Measurements from ENCODE around the gene KRT35. TPM values are rescaled to one million over a fixed set of nuclear protein-coding genes. Genes with fewer than 3 reads are reported as not detected.

KRT35 gene
- not detected in 2 replicates for total RNA-seq (2014; rRNA removed; shearing (Covaris generic))

DNA sequence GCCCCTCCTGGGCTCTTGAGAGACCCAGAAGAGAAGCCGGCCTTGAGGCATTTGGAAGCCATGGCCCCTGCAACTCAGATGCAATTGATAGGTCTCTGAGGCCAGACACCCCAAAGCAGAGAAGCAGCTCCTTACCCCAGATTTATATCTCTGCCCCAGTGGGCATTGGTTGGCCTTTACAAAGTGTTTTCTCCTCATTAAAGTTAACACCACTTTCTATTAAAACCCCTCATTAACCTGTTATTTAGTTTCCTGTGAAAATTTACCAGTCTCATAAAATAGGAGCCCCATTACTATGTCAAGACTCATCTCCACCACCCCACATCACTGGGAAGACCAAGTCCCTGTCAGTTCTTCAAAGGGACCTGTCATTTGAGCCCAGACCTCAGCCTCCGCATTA, at the start of gene KRT35:
KRT35 (minus strand) TSS at position 116 of the 400 bp plus-strand sequence; CDS start at position 62, 54 bp downstream.
- DNase-seq (ENCODE audit: low spot score), result no peak

DNA sequence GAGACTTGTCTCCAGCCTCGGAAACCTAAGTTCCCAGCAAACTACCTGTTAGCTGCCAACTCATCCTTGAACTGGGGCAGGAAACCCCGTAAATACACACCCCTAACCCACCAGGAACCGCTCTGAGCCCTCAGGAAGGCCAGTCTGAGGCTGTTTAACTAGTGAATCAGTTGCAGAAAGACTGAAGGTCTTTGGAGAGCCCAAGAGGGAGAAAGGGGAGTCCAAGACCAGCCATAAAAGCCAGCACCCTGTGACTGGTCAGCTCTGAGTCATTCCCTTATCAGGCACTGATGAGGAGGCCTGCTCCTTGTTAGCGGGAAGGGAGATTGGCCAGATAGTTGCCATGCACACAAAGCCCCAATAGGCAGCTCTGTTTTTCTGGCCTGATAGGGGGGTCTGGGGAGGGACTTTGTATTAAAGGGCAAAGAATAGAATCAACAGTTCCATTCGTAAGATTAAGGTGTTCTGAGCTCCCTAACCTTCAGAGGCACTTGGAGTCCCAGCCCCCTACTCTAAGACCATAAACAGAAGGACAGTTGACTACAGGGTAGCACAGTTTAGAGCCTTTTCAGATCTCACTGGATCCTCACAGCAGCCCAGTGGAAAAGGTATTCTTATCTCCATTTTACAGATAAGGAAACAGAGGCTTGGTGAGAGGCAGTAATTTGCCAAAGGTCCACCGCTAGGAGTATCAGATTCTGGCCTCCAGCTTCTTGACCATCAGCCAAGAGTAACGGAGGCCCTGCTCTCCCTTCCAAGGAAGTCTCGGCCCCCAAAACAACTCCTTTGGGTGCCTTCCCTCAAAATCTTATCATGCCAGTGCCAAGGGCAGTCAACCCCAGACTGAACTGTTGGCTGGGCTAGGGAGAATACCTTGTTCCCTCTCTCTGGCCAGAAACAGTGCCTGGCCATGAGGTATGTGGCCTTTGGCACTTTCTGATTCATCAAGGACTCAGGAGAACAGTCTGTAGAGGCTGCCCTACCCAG, 49.4 kb upstream of the KRT35 start:
- peak; percentile 95 for DNase-seq (ENCODE audit: low spot score)

DNA sequence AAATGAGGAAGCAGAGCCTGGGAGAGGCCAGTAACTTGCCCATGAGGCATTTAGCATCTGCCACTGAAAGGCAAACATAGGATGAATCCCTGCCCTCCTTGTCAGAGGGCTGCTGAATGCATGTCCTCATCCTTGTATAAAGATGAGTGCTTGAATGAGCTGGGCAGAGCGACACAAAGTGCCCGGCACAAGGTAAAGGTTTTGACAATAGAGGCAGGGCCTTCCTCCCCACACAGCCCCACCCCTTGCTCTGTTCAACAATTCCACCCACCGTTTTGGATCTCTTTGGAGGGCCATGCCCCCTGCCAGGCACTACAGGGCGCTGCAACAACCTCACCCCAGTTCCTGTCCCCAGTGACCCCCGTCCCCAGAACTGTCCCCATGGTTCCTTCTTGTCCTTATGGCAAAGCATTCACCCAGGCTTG, 48.6 kb upstream of the KRT35 start:
- peak; percentile 51 for DNase-seq (ENCODE audit: low spot score)

DNA sequence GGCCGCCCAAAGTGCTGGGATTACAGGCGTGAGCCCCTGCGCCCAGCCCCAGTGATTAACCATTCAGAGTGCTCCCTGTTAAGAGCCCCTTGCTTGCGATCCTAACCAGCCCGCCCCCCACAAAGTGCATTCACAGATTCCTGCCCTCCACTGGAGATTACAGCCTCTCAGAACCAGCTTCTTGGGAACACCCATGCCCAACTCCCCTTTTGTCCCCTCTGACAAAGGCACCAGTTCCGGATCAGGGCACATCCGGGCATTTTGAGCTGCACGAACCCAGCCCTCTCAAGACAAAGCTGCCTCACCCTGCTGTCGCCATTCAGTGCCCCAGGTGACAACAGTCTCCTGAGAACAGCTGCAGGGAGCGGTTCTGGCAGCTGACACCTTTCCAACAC, 48.0 kb upstream of the KRT35 start:
- peak; percentile 41 for DNase-seq (ENCODE audit: low spot score)

DNA sequence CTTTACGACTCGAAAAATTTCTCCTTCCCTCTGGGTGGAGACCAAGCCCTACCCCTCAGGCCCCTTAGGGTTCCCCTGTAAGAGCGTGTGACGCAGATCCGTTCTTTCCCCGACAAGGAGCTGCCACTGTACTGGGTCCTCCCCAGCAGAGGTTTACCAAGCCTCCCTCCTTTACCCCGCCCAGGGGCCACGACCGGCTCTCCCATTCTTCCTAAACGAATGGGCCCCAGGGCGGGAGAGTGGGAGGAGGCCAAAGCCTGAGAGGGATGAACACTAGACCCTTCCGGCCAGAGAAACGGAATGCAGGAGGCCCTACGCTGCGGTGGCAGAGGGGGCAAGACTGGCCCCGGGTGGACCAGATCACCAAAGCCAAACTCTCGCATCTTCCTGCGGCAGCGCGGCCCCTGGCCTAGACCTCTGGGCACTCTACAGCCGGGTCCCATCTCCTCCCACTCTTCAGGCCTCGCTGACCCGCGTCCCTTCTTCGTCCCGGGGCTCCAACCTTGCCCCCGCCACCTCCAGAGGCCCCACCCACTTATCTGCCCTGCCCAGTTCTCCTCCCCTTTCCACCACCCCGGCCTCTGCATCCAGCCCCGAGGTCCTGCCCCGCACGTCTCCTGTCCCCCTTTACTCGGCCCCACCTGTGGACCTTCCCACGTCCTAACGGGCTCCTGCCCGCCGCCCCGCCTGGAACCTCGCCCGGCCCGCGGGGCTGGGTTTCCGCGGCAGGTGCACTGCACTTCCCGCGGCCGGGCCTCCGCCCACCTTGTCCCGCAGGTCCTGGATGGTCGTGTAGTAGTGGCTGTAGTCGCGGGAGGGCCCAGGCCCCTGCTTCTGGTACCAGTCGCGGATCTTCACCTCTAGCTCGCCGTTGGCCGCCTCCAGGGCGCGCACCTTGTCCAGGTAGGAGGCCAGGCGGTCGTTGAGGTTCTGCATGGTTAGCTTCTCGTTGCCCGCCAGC, 46.4 kb upstream of the KRT35 start:
- peak; percentile 57 for DNase-seq (ENCODE audit: low spot score)

DNA sequence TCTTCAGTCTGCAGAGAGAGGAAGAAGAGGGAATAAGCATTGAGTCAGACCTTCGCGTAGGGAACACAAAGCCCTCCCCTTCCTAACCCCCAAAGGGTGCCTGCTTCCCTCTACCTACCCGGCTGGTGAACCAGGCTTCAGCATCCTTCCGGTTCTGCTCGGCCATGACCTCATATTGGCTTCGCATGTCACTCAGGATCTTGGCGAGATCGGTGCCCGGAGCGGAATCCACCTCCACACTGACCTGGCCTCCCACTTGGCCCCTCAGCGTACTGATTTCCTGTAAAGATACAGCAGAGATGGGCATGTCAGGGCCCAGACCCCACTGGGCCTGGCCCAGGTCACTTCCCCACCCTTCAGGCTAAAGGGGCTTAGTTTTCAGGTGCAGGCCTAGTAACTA, 43.3 kb upstream of the KRT35 start:
- DNase-seq (ENCODE audit: low spot score), result no peak

DNA sequence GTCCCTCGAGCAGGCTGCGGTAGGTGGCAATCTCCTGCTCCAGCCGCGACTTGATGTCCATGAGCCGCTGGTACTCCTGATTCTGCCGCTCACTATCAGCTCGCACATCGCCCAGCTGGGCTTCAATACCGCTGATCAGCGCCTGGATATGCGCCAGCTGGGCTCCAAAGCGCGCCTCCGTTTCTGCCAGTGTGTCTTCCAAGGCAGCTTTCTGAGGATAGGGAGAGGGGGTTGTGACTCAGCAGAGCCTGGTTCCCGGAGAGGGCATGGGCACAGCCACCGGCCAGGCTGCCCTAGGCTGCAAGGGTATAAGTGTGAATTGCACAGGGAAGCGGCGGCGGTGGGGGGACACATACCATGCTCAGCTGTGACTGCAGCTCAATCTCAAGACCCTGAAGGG, 42.8 kb upstream of the KRT35 start:
- peak; percentile 81 for DNase-seq (ENCODE audit: low spot score)

DNA sequence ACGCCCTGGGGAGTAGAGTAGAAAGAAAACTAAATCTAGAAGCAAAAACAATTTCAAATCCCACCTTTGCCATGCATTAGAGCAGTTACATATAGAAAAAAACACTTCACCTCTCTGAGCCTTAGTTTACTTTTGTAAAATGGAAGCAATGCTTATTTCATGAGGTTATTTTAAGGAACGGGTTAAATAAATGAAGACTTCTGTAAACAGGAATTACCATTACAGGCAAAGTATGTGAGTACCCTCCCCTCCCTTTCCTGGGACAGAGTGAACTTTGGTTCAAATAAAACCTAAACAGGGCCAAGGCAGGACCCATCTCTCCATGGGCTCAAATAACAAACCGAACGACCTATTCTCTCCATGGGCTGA, 42.3 kb upstream of the KRT35 start:
- peak; percentile 42 for DNase-seq (ENCODE audit: low spot score)

DNA sequence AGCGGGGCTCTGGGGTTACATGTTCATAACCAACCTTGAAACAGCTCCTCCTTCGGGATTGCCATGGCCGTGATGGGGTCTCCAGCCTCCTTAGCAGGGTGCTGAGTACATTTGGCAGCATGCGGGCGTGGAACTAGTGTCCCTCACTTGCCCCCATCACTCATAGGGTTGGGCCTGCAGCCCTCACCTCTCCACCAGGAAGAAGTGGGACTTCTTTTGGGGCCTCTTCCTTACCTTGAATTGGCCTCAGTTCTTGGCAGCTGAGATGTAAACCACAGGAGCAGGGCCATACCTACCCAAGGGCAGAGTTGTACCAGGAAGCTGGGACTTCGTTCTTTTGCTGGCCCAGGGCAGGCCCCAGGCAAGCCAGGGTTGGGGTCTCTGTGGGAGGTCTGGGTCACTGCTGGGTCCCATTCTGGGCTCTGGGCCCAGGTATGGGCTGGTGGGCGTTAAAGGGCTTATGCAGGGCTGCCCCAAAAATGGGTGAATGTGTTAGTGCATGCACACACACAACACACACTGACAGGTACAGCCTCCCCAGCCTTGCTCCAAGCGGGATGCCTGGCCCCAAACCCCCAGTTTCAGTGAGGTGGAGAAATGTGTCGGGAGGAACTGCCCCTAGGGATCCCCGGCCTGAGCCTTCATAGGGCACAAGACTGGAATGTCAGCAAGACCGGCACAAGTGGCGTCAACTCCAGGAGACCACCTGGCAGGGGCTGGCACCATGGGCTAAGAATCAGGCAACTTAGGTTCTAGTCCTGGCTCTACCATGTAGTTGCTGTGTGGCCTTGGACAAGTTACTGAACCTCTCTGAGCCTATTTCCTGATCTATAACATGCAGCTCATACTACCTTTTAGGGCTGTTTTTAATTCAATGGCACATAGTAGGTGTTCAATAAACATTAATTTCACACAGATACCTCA, 41.6 kb upstream of the KRT35 start:
- DNase-seq (ENCODE audit: low spot score), result peak; percentile 82

DNA sequence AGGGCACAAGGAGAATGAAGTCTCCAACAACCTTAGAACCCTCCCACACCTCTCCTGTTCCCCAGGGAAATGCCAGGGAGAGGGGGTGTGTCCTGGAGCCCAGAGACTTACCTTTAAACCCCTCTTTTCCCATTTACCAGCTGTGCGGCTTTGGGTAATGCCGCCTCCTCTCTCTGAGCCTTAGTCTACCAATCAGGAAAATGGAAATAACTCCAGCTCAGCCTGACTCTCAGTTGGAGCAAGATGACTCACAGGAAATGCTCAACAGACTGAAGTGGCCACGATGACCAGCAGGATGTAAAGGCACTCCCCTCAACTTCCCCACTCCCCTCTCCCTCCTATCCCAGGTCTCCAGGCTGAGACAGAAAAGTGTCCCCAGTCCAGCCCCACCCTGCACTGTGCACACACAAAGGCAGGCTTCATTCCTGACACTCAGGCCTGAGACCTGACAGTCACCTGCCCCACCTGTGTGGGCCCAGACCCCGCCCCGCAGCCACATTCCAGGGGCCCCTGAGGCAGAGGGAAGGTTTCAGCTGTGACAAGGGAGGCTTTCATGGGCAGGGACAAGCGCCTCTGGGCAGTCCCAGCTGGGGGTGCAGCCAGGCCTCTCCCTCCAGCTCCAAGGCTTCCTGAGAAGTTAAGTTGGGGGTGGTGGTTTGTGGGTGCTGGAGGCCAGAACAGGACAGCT, 40.8 kb upstream of the KRT35 start:
- peak; percentile 97 for DNase-seq (ENCODE audit: low spot score)

DNA sequence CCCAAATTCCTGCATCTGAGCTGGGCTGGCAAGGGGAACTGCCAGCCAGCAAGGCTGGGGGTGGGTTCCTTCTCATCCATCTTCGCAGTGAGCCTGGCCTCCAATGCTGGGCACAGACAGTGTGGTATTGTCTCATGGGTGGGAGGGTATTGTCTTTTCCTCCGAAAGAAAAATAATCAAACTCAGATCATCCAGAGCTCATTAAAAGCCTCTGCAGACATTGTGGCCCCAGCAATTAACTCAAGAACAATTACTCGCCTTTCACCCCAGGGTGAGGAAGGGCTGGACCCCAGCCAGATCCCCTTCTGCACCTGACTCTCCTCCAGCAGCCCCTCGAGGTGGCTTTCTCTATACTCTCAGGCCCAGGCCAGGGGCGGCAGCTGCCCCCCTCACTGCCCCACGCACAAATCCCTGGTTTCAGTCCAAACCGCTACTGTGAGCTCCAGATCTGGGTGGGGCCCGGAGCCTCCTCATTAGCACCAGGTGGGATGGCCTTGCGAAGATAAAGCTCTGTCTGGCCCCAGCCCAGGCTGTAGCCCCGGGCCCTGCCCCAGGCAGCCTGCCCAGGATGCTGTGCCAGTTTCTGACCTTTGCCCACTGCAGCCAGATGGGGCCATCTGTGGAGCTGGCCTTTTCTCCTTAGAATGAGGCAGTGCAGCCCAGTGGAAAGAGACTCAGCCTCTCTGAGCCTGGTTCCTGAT, 40.0 kb upstream of the KRT35 start:
- peak; percentile 65 for DNase-seq (ENCODE audit: low spot score)

DNA sequence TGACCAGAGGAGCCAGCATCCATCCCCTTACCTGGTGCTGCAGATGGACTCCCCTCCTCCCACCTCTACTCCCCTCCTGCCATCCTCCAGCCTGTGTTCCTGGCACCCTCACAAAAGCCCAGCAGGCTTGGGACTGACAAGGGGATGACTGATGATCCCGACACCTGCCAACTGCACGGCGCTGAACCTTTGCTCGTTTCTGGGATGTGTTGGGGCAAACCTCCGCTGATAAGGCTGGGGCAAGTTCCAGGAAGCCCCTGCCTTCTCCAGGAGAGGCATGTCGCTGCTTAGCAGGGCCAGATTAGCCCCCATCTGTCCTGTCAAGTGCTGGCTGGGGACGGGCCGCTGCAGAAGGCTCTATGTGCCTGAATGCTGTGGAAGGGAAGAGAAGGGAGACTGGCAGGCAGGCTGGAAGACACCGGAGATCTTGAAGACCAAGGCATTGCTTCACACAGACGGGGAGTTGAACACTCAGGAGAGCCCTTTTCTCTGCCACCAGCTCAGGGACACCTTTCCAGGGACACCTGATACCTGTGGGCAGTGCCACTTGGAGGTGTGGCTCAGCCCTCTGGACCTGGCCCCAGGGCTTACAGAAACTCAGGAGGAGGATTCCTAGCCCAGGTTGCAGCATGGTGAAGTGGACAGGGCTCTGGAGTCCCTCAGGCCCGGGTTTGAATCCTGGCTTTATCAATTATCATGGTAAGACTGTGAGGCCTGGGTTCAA, 38.7 kb upstream of the KRT35 start:
- peak; percentile 45 for DNase-seq (ENCODE audit: low spot score)

DNA sequence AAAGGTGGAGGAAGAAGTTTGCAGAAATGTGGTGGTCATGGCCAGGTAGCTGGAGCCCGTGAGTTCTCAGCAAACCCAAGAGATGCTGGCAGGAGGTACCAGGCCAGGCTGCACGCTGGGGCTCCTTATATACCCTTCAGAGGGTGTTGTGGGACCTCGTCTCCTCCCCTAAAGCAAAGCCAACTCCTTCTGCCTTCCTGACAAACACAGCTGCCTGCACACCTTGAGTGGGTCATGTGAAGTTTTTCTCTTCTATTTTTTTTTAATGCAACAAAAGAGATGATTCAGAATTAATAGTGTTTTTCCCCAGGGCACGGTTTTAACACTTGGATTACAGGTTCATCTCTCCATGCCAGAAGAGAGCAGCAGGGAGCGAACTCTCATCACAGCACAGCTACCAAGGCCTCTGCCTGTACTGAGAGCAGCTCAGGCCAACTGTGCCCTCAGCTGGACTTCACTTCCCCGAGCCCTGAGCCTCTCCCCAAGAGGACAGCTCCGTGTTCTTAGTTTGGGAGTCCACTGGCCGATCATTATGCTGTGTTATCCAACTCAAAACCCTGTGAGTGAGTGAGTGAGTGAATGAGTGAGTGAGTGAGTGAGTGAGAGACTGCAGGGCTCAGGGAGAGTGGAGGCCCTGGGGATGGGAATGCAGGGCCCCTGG, 38.0 kb upstream of the KRT35 start, which contains the start of gene KRT15:
KRT15 (minus strand) TSS at position 102 of the 661 bp plus-strand sequence; CDS start at position 39, 63 bp downstream.
- peak; percentile 27 for DNase-seq (ENCODE audit: low spot score)

DNA sequence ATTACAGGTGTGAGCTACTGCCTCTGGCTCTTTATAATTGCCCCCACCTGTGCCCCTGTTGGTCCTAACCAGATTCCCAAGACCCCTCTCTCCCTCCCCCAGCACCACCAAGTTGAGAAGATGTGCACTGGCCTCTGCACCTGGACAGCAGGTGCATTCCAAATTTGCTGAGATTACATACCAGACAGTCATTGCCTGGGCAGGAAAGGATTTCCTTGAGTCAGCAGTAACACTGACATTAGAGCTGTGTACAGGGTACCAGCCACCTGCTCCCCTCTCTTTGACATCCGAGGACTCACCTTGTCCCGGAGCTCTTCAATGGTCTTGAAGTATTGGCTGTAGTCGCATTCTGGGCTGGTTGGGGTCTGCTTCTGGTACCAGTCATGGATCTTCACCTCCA, 37.1 kb upstream of the KRT35 start:
- no peak for DNase-seq (ENCODE audit: low spot score)

DNA sequence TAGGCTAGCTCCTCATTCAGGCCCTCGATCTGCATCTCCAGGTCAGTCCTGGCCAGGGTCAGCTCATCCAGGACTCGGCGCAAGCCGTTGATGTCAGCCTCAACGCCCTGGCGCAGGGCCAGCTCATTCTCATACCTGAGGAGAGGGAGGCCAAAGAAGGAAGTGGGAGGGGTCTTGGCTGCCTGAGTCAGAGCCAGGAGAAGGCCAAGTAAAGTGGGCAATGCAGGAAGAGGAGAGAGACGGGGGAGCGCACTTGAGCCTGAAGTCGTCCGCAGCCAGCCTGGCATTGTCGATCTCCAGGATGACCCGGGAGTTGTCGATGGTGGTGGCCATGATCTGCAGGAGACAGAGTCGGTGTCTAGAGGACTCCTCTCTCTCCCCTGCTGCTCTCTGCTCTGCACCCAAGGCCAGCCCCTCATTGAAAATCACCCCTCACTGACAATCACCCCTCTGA, 35.9 kb upstream of the KRT35 start:
- no peak for DNase-seq (ENCODE audit: low spot score)

DNA sequence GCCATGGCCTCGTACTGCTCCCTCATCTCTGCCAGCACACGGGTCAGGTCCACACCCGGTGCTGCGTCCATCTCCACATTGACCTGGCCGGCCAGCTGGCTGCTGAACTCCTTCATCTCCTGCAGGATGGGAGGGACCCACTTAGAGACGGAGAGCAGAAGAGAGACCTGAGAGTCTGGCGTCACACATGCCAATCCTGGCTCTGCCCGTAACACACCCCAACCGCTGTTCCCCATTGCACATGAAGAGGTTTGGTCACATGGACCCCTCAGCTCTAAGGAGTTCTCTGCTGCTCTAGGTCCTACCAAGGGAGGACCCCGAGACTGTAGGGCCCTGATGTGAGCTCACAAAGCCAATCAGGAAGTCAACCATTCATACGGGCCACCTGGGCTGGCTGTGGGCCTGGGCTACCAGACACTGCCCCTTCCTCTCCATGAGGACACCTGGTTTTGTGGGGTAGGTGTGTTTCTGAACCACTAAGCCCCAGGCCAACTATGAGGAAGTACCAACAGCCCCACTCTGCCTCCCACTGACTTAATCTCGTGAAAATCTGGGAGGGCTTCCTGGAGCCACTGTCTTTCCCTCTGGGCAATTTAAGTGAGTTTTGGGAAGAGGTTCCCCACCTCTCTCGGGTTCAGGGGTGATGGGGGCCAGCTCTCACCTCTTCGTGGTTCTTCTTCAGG, 35.3 kb upstream of the KRT35 start:
- no peak for DNase-seq (ENCODE audit: low spot score)

DNA sequence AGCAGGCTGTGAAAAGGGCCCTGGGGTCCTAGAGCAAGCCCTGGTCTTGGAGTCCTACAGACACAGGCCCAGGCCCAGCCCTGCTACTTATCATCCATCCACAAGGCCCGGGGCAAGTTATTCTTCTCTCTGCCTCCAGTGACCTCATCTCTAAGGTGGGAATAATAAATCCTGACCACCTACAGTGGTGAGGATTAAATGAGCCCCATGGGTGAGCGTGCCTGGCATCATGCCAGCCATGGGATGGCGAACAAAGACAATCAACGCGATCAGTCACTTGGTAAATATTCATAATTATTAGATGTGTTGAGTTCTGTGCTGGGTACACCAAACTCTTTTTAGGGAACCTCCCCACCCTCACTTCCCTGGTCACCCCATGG, 32.2 kb upstream of the KRT35 start:
- no peak for DNase-seq (ENCODE audit: low spot score)

Measured in HT-29 (cell line).